Spleen (tissue), 11 donors: Measurements from ENCODE around the gene GRAMD1B. TPM values are rescaled to one million over a fixed set of nuclear protein-coding genes. Genes with fewer than 3 reads are reported as not detected.

Experiments used
- DNase-seq: peaks from one replicate; pipeline ENCODE4 v3.0.0-alpha.2; 2020
- H3K27ac ChIP-seq, 8 donors: fragments of 200-600 bp; sonication (generic) in 7 of 8; 1 replicate in 4 of 8; 2 replicates in 4 of 8; pipeline versions ENCODE4 v1.5.0 to v1.8.0; 2016 to 2021; ENCODE audit warnings: inconsistent platforms in 4 of 8, mild to moderate bottlenecking in 4 of 8, moderate library complexity in 1 of 8
- H3K27me3 ChIP-seq, 7 donors: fragments of 200-600 bp; sonication (generic) in 6 of 7; replicated peaks in 1 of 7; 1 replicate in 4 of 7; 2 replicates in 3 of 7; pipeline versions ENCODE4 v1.5.0 to v1.8.0; 2016 to 2021; ENCODE audit warnings: inconsistent platforms in 3 of 7, mild to moderate bottlenecking in 1 of 7
- H3K36me3 ChIP-seq, 6 donors: fragments of 200-600 bp; sonication (generic) in 5 of 6; 1 replicate in 4 of 6; 2 replicates in 2 of 6; pipeline versions ENCODE4 v1.5.0 to v1.8.0; 2016 to 2021; ENCODE audit warnings: inconsistent platforms in 2 of 6
- H3K4me1 ChIP-seq, 6 donors: fragments of 200-600 bp; sonication (generic) in 5 of 6; 1 replicate in 3 of 6; 2 replicates in 3 of 6; pipeline versions ENCODE4 v1.5.0 to v1.8.0; 2016 to 2021; ENCODE audit warnings: inconsistent platforms in 3 of 6
- H3K4me3 ChIP-seq, 8 donors: fragments of 200-600 bp; sonication (generic) in 7 of 8; 1 replicate in 4 of 8; 2 replicates in 4 of 8; pipeline versions ENCODE4 v1.5.0 to v1.8.0; 2016 to 2021; ENCODE audit warnings: inconsistent platforms in 4 of 8, mild to moderate bottlenecking in 4 of 8, moderate library complexity in 2 of 8
- H3K9me3 ChIP-seq, 8 donors: fragments of 200-600 bp; sonication (generic) in 7 of 8; 1 replicate in 4 of 8; 2 replicates in 4 of 8; pipeline versions ENCODE4 v1.5.0 to v1.8.0; 2016 to 2021; ENCODE audit warnings: inconsistent platforms in 4 of 8
- CTCF ChIP-seq, 11 experiments: fragments of 200-600 bp in 7 of 11; fragments of 450-650 bp in 4 of 11; sonication (generic) in 4 of 11; IDR thresholded peaks in 8 of 11; conservative IDR thresholded peaks in 3 of 11; 1 replicate in 7 of 11; 2 replicates in 4 of 11; pipeline versions ENCODE4 v1.4.0 to v1.8.0; 2016 to 2021; ENCODE audit warnings: antibody characterized with exemption in 11 of 11, inconsistent platforms in 4 of 11, mild to moderate bottlenecking in 1 of 11
- POLR2A ChIP-seq, 3 donors: fragments of 450-650 bp; IDR thresholded peaks; one replicate each; pipeline ENCODE4 v1.5.1; 2017; ENCODE audit warnings: antibody characterized with exemption in 3 of 3, mild to moderate bottlenecking in 1 of 3
- POLR2AphosphoS5 ChIP-seq, 3 donors: sonication (generic); formaldehyde crosslinking; IDR thresholded peaks; one replicate each; pipeline ENCODE4 v1.5.1; 2017; ENCODE audit warnings: antibody characterized with exemption in 3 of 3
- WGBS, 5 donors: extraction: QIAGEN DNeasy Blood & Tissue Kit in 3 of 5; methylation state at CpG; one replicate each; pipeline versions ENCODE4 v1.1.5 to v1.1.7; 2013 to 2018; 5-methylcytosine and 5-hydroxymethylcytosine counted together
- intact Hi-C: fragments of 100-400 bp; cut with DNase I; formaldehyde crosslinking; loops from one replicate; pipeline ENCODE4 v1.15.0; 2023; ENCODE audit warnings: low total_unique reads
- polyA plus RNA-seq, 3 donors: library from polyadenylated mRNA; stranded (reverse); fragments of 200-250 nt; gene quantifications; one replicate each; pipeline ENCODE4 v1.2.1, GENCODE V29; 2013
- total RNA-seq, 7 donors: library from RNA; depleted of rRNA in 3 of 7; stranded (reverse); fragments of >200 nt in 3 of 7; fragmentation: NEBNext Ultra II Directional in 4 of 7; extraction: Animal tissue kit (Norgen Biotek cat#: 25700) in 4 of 7; gene quantifications; one replicate each; pipeline versions ENCODE4 v1.1.0 to v1.2.1, GENCODE V29; 2016 to 2021
- donor health status: healthy with polysubstance abuse.
- donor health status: DM: no; HTN: no; CAD: no; lungs with moderate emphysema.
- donor health status: DM: no; HTN: no; CAD: no.
- donor health status: Bipolar disorder and iron deficiency.
- donor health status: healthy.
- donor health status: DM: no; HTN: no; CAD: no.
- donor health status: DM: yes; HTN: yes; CAD: no.

GRAMD1B gene
- total and polyA plus RNA-seq, 10 donors = 1.7 to 15.6 (median 7.5) TPM

- no peak for DNase-seq
- Histone ChIP-seq H3K36me3 (peaks cover 0 to 41% (median 0%) of the 10 kb centered on the region in 6 donors), H3K27me3 (no peaks in the 10 kb centered on the region), H3K27ac (no peak overlapping the region), H3K9me3 (no peaks in the 10 kb centered on the region), H3K4me3 (no peak overlapping the region), H3K4me1 (peaks cover 0 to 11% (median 0%) of the 10 kb centered on the region in 6 donors)
- intact Hi-C loops = no loop called here
- 70 to 91% (median 87%) methylated on average over 5 to 6 of the region's 6 CpGs for WGBS, 5 donors
- TF ChIP-seq POLR2A (IDR thresholded peaks at IDR 0.05) (no peak), CTCF (IDR thresholded peaks at IDR 0.05 in 8 of 11, conservative IDR thresholded peaks at IDR 0.05 in 3 of 11) (no peak), POLR2AphosphoS5 (IDR thresholded peaks at IDR 0.05) (no peak)
These were observed 163.5 kb downstream of the GRAMD1B start for GRCh38 chr11:123593570-123593969.

- H3K36me3 ChIP-seq = peaks cover 0 to 46% (median 0%) of the 10 kb centered on the region in 6 donors
- intact Hi-C loops = no loop called here
- H3K4me3 ChIP-seq = no peak overlapping the region
- H3K27me3 ChIP-seq = no peaks in the 10 kb centered on the region
- H3K27ac ChIP-seq = no peak overlapping the region
- whole genome bisulfite sequencing, 5 donors = 86 to 93% (median 87%) methylated on average over 8 of the region's 8 CpGs
- no peak for TF ChIP-seq POLR2A (IDR thresholded peaks at IDR 0.05)
- no peak for TF ChIP-seq POLR2AphosphoS5 (IDR thresholded peaks at IDR 0.05)
- TF ChIP-seq CTCF (IDR thresholded peaks at IDR 0.05 in 8 of 11, conservative IDR thresholded peaks at IDR 0.05 in 3 of 11) = no peak
- DNase-seq = no peak
- no peaks in the 10 kb centered on the region for H3K9me3 ChIP-seq
- H3K4me1 ChIP-seq = peaks cover 0 to 11% (median 0%) of the 10 kb centered on the region in 6 donors
These were observed 164.3 kb downstream of the GRAMD1B start for GRCh38 chr11:123594188-123594901.

- peaks cover 0 to 9% (median 0%) of the 10 kb centered on the region in 6 donors for H3K4me1 ChIP-seq
- no peaks in the 10 kb centered on the region for H3K9me3 ChIP-seq
- TF ChIP-seq POLR2A (IDR thresholded peaks at IDR 0.05) (no peak), CTCF (IDR thresholded peaks at IDR 0.05 in 8 of 11, conservative IDR thresholded peaks at IDR 0.05 in 3 of 11) (no peak), POLR2AphosphoS5 (IDR thresholded peaks at IDR 0.05) (no peak)
- intact Hi-C loops = no loop called here
- WGBS, 5 donors = 73 to 91% (median 85%) methylated on average over 4 of the region's 4 CpGs
- H3K36me3 ChIP-seq = peaks cover 0 to 48% (median 0%) of the 10 kb centered on the region in 6 donors
- DNase-seq = no peak
- H3K27me3 ChIP-seq = no peaks in the 10 kb centered on the region
- H3K4me3 ChIP-seq = no peak overlapping the region
- H3K27ac ChIP-seq = no peak overlapping the region
These were observed 164.9 kb downstream of the GRAMD1B start for GRCh38 chr11:123594921-123595320.

GRCh38 chr11:123597859-123598258, 167.8 kb downstream of the GRAMD1B start:
- 95 to 100% (median 100%) methylated on average over 2 of the region's 2 CpGs for WGBS, 5 donors
- no peaks in the 10 kb centered on the region for H3K9me3 ChIP-seq
- no peak for TF ChIP-seq CTCF (IDR thresholded peaks at IDR 0.05 in 8 of 11, conservative IDR thresholded peaks at IDR 0.05 in 3 of 11)
- TF ChIP-seq POLR2AphosphoS5 (IDR thresholded peaks at IDR 0.05) = no peak
- TF ChIP-seq POLR2A (IDR thresholded peaks at IDR 0.05) = no peak
- no peak overlapping the region for H3K27ac ChIP-seq
- peaks cover 0 to 57% (median 0%) of the 10 kb centered on the region in 6 donors for H3K36me3 ChIP-seq
- peaks cover 0 to 5% (median 0%) of the 10 kb centered on the region in 6 donors for H3K4me1 ChIP-seq
- H3K4me3 ChIP-seq = no peak overlapping the region
- intact Hi-C loops = no loop called here
- no peaks in the 10 kb centered on the region for H3K27me3 ChIP-seq
- no peak for DNase-seq
